HG02870 (cell line): ENCODE results near the gene OR2C1.

ENCODE experiments used
- ATAC-seq: cut with Tn5 transposase; IDR thresholded peaks from one replicate; pipeline ENCODE4 v1.9.1; 2021; ENCODE audit warnings: mild to moderate bottlenecking, moderate library complexity; ENCODE audit not compliant: unreplicated experiment

The OR2C1 gene

GRCh38 chr16:3389663-3390338 is 34.1 kb downstream of the OR2C1 start:
- no peak for ATAC-seq

DNA sequence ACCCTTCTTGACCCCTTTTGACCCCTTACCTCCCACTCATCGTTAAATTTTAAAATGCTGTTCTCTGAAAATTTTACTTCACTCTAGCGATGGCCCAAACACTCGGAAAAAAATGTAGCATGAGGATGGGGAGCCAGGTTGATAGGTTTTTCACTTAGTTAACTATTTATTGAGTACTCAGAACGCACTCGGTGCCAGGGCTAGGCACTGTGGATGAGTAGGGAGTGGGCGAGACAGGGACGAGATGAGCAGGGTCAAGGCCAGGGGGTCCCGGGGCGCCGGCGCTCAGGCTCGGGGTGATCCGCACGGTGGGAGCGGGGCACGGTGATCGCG is 44.7 kb downstream of the OR2C1 start:
- ATAC-seq: no peak

- ATAC-seq: peak; percentile 97
Measured at GRCh38 chr16:3400779-3401688, 45.3 kb downstream of the OR2C1 start, which contains the start of the genes ZNF174 and ZSCAN32. ZNF174 (plus strand) TSS chr16:3401215; CDS start chr16:3402005, 790 bp downstream. ZSCAN32 (minus strand) TSS chr16:3401004; CDS start chr16:3397557, 3,447 bp downstream.

DNA sequence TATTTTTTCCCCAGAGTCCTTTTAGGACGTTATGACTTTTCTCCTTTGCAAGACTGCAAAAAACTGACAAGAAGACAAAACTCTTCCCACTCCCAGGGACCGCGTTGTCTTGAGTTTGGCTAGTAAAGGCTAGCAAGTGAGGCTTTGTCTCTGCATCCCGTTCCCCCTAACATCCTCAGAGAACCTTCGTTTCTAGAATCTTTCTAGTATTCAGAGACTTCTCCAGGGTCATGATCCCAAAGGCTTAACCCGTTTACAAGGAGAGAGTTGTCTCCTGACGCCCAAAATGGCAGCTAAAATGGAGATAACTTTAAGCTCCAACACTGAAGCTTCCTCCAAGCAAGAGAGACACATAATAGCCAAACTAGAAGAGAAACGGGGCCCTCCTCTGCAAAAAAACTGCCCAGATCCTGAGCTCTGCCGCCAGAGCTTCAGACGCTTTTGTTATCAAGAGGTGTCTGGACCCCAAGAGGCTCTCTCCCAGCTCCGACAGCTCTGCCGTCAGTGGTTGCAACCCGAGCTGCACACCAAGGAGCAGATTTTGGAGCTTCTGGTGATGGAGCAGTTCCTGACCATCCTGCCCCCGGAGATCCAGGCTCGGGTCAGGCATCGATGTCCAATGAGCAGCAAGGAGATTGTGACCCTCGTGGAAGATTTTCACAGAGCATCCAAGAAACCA is 46.2 kb downstream of the OR2C1 start:
- no peak for ATAC-seq
